ENCODE results near the gene PCDHA8. TPM values are rescaled to one million over a fixed set of nuclear protein-coding genes. Genes with fewer than 3 reads are reported as not detected.

PCDHA8 gene
- total and polyA plus RNA-seq, 2 of the 8 experiments (the other 6 are each of a cell fraction or from before 2014, with no cell fraction given), result 0.14 to 0.52 TPM

DNA sequence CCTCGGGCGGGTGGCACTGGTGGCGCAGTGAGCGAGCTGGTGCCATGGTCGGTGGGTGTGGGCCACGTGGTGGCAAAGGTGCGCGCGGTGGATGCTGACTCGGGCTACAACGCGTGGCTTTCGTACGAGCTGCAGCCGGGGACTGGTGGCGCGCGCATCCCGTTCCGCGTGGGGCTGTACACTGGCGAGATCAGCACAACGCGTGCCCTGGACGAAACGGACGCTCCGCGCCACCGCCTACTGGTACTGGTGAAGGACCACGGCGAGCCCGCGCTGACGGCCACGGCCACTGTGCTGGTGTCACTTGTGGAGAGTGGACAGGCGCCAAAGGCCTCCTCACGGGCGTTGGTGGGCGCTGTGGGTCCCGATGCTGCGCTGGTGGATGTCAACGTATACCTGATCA is 32.1 kb upstream of the PCDHA8 start (continued):
- TF ChIP-seq TAF1 (IDR thresholded peaks at IDR 0.05; ENCODE audit: low read depth, low read length), result no peak
- TF ChIP-seq CBX5 (IDR thresholded peaks at IDR 0.05; ENCODE audit: low read depth, low read length), result no peak
- no peak for TF ChIP-seq CHD2 (IDR thresholded peaks at IDR 0.05; ENCODE audit: low read length)
- no peak for TF ChIP-seq ASH2L (IDR thresholded peaks at IDR 0.05; ENCODE audit: low read length)
- TF ChIP-seq, protein P1, sequence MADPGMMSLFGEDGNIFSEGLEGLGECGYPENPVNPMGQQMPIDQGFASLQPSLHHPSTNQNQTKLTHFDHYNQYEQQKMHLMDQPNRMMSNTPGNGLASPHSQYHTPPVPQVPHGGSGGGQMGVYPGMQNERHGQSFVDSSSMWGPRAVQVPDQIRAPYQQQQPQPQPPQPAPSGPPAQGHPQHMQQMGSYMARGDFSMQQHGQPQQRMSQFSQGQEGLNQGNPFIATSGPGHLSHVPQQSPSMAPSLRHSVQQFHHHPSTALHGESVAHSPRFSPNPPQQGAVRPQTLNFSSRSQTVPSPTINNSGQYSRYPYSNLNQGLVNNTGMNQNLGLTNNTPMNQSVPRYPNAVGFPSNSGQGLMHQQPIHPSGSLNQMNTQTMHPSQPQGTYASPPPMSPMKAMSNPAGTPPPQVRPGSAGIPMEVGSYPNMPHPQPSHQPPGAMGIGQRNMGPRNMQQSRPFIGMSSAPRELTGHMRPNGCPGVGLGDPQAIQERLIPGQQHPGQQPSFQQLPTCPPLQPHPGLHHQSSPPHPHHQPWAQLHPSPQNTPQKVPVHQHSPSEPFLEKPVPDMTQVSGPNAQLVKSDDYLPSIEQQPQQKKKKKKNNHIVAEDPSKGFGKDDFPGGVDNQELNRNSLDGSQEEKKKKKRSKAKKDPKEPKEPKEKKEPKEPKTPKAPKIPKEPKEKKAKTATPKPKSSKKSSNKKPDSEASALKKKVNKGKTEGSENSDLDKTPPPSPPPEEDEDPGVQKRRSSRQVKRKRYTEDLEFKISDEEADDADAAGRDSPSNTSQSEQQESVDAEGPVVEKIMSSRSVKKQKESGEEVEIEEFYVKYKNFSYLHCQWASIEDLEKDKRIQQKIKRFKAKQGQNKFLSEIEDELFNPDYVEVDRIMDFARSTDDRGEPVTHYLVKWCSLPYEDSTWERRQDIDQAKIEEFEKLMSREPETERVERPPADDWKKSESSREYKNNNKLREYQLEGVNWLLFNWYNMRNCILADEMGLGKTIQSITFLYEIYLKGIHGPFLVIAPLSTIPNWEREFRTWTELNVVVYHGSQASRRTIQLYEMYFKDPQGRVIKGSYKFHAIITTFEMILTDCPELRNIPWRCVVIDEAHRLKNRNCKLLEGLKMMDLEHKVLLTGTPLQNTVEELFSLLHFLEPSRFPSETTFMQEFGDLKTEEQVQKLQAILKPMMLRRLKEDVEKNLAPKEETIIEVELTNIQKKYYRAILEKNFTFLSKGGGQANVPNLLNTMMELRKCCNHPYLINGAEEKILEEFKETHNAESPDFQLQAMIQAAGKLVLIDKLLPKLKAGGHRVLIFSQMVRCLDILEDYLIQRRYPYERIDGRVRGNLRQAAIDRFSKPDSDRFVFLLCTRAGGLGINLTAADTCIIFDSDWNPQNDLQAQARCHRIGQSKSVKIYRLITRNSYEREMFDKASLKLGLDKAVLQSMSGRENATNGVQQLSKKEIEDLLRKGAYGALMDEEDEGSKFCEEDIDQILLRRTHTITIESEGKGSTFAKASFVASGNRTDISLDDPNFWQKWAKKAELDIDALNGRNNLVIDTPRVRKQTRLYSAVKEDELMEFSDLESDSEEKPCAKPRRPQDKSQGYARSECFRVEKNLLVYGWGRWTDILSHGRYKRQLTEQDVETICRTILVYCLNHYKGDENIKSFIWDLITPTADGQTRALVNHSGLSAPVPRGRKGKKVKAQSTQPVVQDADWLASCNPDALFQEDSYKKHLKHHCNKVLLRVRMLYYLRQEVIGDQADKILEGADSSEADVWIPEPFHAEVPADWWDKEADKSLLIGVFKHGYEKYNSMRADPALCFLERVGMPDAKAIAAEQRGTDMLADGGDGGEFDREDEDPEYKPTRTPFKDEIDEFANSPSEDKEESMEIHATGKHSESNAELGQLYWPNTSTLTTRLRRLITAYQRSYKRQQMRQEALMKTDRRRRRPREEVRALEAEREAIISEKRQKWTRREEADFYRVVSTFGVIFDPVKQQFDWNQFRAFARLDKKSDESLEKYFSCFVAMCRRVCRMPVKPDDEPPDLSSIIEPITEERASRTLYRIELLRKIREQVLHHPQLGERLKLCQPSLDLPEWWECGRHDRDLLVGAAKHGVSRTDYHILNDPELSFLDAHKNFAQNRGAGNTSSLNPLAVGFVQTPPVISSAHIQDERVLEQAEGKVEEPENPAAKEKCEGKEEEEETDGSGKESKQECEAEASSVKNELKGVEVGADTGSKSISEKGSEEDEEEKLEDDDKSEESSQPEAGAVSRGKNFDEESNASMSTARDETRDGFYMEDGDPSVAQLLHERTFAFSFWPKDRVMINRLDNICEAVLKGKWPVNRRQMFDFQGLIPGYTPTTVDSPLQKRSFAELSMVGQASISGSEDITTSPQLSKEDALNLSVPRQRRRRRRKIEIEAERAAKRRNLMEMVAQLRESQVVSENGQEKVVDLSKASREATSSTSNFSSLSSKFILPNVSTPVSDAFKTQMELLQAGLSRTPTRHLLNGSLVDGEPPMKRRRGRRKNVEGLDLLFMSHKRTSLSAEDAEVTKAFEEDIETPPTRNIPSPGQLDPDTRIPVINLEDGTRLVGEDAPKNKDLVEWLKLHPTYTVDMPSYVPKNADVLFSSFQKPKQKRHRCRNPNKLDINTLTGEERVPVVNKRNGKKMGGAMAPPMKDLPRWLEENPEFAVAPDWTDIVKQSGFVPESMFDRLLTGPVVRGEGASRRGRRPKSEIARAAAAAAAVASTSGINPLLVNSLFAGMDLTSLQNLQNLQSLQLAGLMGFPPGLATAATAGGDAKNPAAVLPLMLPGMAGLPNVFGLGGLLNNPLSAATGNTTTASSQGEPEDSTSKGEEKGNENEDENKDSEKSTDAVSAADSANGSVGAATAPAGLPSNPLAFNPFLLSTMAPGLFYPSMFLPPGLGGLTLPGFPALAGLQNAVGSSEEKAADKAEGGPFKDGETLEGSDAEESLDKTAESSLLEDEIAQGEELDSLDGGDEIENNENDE (IDR thresholded peaks at IDR 0.05; ENCODE audit: insufficient replicate concordance, low read length), result no peak
- no peak for TF ChIP-seq FOSL1 (IDR thresholded peaks at IDR 0.05; ENCODE audit: insufficient read depth, low read depth, low read length)
